GM12864 (cell line): ENCODE data around the gene CTDSP2.
"Not testable (repeated sequence)": the region's sequence is repeated elsewhere in the genome, so short reads cannot be mapped to it uniquely, and the experiment has no call there.

Source experiments
- DNase-seq: peaks from one replicate; pipeline ENCODE4 v3.0.0-alpha.2; 2011; ENCODE audit warnings: low read depth
- H3K4me3 ChIP-seq: 2 replicates; pipeline ENCODE4 v1.5.1; 2011; ENCODE audit warnings: mild to moderate bottlenecking, low read depth, low read length, control low read depth
- TF ChIP-seq, protein P1 (sequence below): IDR thresholded peaks from 2 replicates; pipeline ENCODE4 v1.5.1; 2011; ENCODE audit warnings: low read depth, mild to moderate bottlenecking, moderate library complexity, low read length, control low read depth, inconsistent platforms; ENCODE audit errors: missing control alignments

Gene CTDSP2

DNA sequence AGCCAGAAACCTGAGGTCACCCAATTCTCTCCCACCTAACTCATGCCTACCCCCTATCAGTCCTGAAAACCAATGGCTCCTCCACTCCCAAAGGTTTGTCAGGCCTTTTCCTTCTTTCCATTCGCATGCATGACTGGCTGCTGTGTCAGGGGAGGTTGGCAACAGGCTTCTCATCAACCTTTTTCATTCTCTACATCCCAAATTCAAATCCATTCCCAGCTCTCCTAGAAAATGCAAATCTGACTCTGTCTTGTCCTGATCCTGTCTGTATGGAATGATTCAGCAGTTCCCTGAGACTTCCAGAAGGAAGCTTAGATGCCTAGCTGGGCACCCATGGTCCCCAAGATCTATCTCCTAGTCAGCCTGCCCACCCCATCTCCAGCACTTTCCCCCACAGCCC, 5.0 kb upstream of the CTDSP2 start:
- TF ChIP-seq, protein P1, sequence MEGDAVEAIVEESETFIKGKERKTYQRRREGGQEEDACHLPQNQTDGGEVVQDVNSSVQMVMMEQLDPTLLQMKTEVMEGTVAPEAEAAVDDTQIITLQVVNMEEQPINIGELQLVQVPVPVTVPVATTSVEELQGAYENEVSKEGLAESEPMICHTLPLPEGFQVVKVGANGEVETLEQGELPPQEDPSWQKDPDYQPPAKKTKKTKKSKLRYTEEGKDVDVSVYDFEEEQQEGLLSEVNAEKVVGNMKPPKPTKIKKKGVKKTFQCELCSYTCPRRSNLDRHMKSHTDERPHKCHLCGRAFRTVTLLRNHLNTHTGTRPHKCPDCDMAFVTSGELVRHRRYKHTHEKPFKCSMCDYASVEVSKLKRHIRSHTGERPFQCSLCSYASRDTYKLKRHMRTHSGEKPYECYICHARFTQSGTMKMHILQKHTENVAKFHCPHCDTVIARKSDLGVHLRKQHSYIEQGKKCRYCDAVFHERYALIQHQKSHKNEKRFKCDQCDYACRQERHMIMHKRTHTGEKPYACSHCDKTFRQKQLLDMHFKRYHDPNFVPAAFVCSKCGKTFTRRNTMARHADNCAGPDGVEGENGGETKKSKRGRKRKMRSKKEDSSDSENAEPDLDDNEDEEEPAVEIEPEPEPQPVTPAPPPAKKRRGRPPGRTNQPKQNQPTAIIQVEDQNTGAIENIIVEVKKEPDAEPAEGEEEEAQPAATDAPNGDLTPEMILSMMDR = no peak
- no peak overlapping the region for H3K4me3 ChIP-seq
- no peak for DNase-seq

DNA sequence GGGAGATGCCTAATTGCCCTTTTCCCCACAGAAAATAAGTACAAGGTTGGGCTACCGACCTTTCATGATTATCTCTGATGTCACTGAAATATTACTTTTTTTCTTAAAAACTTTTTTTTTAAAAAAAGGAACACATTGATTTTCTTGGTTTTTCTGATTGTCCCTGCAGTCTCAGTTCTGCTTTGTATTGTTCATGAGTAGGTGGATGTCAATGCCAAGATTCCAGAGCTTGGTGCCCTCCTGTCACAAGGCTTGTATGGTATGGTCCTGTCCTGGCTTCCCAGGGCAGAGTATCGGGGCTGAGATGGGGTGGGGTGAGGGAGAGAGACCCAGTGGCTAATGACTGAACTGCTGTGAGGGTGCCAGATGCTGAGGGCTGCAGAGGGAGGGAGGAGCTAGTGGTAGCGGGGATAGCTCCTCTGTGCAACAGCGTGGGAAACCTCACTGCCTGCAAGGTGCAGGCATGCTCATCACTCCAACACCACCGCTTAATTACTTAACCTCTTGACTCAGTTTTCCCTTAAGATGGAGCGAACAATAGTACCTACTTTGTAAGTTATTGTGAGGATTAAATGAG, 4.4 kb upstream of the CTDSP2 start:
- TF ChIP-seq, protein P1 = no peak
- DNase-seq = no peak
- no peak overlapping the region for H3K4me3 ChIP-seq

DNA sequence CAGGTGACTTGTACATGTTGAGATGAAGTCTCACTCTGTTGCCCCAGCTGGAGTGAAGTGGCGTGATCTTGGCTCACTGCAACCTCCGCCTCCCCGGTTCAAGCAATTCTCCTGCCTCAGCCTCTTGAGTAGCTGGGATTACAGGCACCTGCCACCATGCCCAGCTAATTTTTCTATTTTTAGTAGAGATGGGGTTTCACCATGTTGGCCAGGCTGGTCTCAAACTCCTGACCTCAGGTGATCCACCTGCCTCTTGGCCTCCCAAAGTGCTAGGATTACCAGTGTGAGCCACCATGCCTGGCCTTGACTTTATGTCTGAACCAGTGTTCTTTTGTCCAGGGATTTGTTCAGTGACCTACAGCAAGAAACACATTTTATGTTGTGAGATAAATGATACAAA, 2.9 kb upstream of the CTDSP2 start:
- not testable (repeated sequence) for DNase-seq

DNA sequence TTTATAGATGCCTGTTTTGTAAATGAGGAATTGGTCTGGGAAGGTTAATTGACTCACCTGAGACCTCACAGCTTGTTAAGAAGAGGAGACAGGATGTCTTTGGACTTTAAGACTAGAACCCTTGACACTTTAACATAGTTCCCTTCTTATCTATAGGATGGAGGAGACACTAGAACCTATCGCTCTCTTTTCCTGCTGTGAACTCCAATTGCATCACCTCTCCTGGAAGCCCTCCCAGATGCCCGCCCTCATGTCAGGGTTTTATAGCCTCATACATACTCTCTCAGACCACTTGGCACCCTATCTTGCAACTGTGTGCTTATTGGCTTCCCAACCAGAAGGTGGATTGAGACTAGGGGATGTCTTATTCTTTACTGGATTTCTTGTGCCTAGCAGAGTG, 2.5 kb upstream of the CTDSP2 start:
- H3K4me3 ChIP-seq = no peak overlapping the region
- DNase-seq = no peak
- TF ChIP-seq, protein P1 = no peak

More for the DNA sequence above, 2.9 kb upstream of the CTDSP2 start:
- not testable (repeated sequence) for H3K4me3 ChIP-seq

DNA sequence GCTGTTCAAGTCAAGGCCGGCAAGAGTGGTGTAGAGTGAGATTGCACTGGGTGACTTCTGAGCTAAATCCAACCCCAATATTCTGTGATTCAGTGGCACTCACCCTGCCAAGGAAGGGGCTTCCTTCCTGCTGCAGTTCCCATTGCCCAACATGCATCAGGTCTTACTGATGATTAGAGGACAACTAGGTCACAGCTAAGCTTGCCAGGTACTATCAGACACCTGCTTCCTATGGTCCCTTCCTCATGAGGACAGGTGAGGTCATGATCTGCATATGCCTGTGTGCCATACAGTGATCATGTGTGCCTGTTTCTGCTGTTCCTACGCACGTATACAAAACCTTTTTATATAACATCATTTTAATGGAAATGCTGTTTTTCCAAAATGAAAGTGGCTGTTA, 1.7 kb upstream of the CTDSP2 start:
- H3K4me3 ChIP-seq = no peak overlapping the region
- TF ChIP-seq, protein P1 = peak; percentile 5
- DNase-seq = no peak

DNA sequence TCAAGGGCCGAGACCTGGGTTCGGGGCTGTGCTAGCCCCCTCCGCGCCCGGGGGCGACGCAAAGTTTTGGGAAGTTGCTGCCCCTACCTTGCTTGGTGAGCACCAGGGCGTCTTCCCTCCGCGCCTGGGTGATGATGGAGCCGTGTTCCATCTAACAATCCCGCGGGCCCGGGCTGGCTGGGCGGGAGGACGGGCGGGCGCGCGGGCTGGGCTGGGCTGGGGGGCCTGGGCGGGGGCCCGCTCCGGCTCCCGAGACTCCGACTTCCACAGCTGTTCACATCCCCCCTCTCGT, 298 bp downstream of the CTDSP2 start:
- no peak for DNase-seq
- H3K4me3 ChIP-seq = peak overlapping the region; percentile 80
- TF ChIP-seq, protein P1 = no peak

DNA sequence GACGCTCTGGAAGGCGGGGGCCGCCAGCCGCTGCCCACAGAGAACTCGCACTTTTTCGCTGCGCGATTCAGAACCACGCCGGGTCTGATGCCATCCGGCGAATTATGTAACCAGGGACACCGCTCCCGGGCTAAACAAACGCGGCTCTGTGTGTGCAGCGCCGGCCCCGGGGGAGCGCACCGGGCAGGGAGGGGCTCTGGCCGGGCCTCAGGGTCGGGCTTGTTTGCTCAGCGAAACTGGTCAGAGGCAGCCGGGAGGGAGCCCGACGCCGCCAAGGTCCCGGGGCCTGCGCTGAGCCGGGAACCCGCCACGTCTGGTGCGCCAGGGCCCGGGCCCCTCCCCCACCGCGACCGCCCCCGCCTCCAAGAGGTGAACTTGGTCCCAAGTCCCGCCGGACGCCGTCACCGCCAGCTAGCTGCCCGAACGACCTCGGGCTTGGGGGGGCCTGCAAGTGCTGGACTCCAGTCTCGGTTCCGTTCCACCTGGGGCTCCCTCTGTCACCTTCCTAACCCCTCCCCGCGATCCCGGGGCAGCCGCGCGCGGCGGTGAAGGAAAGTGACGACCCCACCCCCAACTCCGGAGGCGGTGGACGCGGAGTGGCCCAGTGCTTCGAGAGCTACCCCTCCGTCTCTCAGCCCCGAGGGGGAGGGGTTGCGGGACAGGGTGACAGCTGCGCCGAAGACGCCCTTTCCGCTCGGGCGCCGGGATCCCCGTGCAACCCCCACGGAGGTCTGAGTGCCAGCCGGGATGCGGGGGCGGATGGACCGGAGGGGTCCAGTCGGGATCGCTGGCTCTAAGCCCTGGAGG, 848 bp downstream of the CTDSP2 start:
- H3K4me3 ChIP-seq = peak overlapping the region; percentile 80
- DNase-seq = no peak
- TF ChIP-seq, protein P1 = no peak
